HEK293 (cell line): ENCODE data around the gene KCNAB2.

Source experiments
- CTCF ChIA-PET: fragments of 350-600 bp; formaldehyde crosslinking; extraction: SDS; loops from one replicate; lab custom pipeline; 2021; ENCODE audit warnings: antibody characterized with exemption; lab: Yijun Ruan, JAX
- POLR2A ChIA-PET: fragments of 300-600 bp; formaldehyde crosslinking; extraction: SDS; loops from one replicate; lab custom pipeline; 2020; ENCODE audit warnings: antibody characterized with exemption, inconsistent platforms; lab: Yijun Ruan, JAX
- H3K27ac ChIP-seq: fragments of 200-500 bp; sonication (Bioruptor generic); 2 replicates; pipeline ENCODE4 v1.5.1; 2014; ENCODE audit warnings: low read depth, low read length, control low read depth, inconsistent platforms; ENCODE audit errors: extremely low read depth
- H3K36me3 ChIP-seq, 2 experiments: fragments of 200-500 bp in 1 of 2; sonication (Bioruptor generic) in 1 of 2; 1 replicate in 1 of 2; 2 replicates in 1 of 2; pipeline ENCODE4 v1.5.1; 2014 to 2017; ENCODE audit warnings: inconsistent platforms in 2 of 2, low read length in 2 of 2; ENCODE audit not compliant: control insufficient read depth in 2 of 2, insufficient read depth in 1 of 2
- H3K4me1 ChIP-seq: fragments of 200-500 bp; sonication (Bioruptor generic); 2 replicates; pipeline ENCODE4 v1.5.1; 2014; ENCODE audit warnings: mild to moderate bottlenecking, low read length, inconsistent platforms; ENCODE audit not compliant: control insufficient read depth, insufficient read depth
- H3K4me3 ChIP-seq: 2 replicates; pipeline ENCODE4 v1.5.1; 2011; ENCODE audit warnings: low read depth, mild to moderate bottlenecking, control low read depth, low read length, moderate library complexity
- H3K9me3 ChIP-seq: fragments of 200-500 bp; sonication (Bioruptor generic); 2 replicates; pipeline ENCODE4 v1.5.1; 2014; ENCODE audit warnings: low read depth, low read length, inconsistent platforms; ENCODE audit not compliant: control insufficient read depth, insufficient read depth
- EGR2 ChIP-seq: fragments of 450-650 bp; formaldehyde crosslinking; IDR thresholded peaks from 2 replicates; pipeline ENCODE4 v1.5.1; 2016; ENCODE audit warnings: low read depth, missing biosample characterization, missing genetic modification characterization
- GLIS1 ChIP-seq: fragments of 450-650 bp; formaldehyde crosslinking; IDR thresholded peaks from 2 replicates; pipeline ENCODE4 v1.5.1; 2016; ENCODE audit warnings: missing biosample characterization, missing genetic modification characterization
- HOXA7 ChIP-seq: sonication (generic); formaldehyde crosslinking; IDR thresholded peaks from 2 replicates; pipeline ENCODE4 v1.8.1; 2022; ENCODE audit warnings: missing genetic modification reagents, borderline replicate concordance
- KLF16 ChIP-seq: fragments of 450-650 bp; formaldehyde crosslinking; IDR thresholded peaks from 2 replicates; pipeline ENCODE4 v1.5.1; 2017; ENCODE audit warnings: missing biosample characterization, missing genetic modification characterization
- OVOL3 ChIP-seq: fragments of 450-650 bp; formaldehyde crosslinking; IDR thresholded peaks from 2 replicates; pipeline ENCODE4 v1.5.1; 2016; ENCODE audit warnings: missing biosample characterization, missing genetic modification characterization
- ZBTB48 ChIP-seq: fragments of 450-650 bp; formaldehyde crosslinking; IDR thresholded peaks from 2 replicates; pipeline ENCODE4 v1.5.1; 2016; ENCODE audit warnings: missing biosample characterization, missing genetic modification characterization
- ZBTB8A ChIP-seq: fragments of 450-650 bp; formaldehyde crosslinking; IDR thresholded peaks from 2 replicates; pipeline ENCODE4 v1.5.1; 2016; ENCODE audit warnings: missing biosample characterization, missing genetic modification characterization
- ZFHX2 ChIP-seq: fragments of 450-650 bp; formaldehyde crosslinking; conservative IDR thresholded peaks from 2 replicates; pipeline ENCODE4 v1.5.1; 2016; ENCODE audit warnings: missing biosample characterization, missing genetic modification characterization
- ZFP69B ChIP-seq: fragments of 450-650 bp; formaldehyde crosslinking; IDR thresholded peaks from 2 replicates; pipeline ENCODE4 v1.5.1; 2016; ENCODE audit warnings: missing biosample characterization, missing genetic modification characterization
- ZIC2 ChIP-seq: fragments of 450-650 bp; formaldehyde crosslinking; IDR thresholded peaks from 2 replicates; pipeline ENCODE4 v1.5.1; 2016; ENCODE audit warnings: missing biosample characterization, missing genetic modification characterization
- ZNF138 ChIP-seq: fragments of 450-650 bp; formaldehyde crosslinking; IDR thresholded peaks from 2 replicates; pipeline ENCODE4 v1.5.1; 2016; ENCODE audit warnings: missing biosample characterization, missing genetic modification characterization, borderline replicate concordance
- ZNF202 ChIP-seq: fragments of 450-650 bp; formaldehyde crosslinking; IDR thresholded peaks from 2 replicates; pipeline ENCODE4 v1.5.1; 2016; ENCODE audit warnings: missing biosample characterization, missing genetic modification characterization, borderline replicate concordance
- ZNF239 ChIP-seq: fragments of 450-650 bp; formaldehyde crosslinking; IDR thresholded peaks from 2 replicates; pipeline ENCODE4 v1.5.1; 2016; ENCODE audit warnings: missing biosample characterization, missing genetic modification characterization
- ZNF48 ChIP-seq: fragments of 450-650 bp; formaldehyde crosslinking; IDR thresholded peaks from 2 replicates; pipeline ENCODE4 v1.5.1; 2016; ENCODE audit warnings: missing biosample characterization, missing genetic modification characterization
- ZNF521 ChIP-seq: fragments of 450-650 bp; formaldehyde crosslinking; IDR thresholded peaks from 2 replicates; pipeline ENCODE4 v1.5.1; 2017; ENCODE audit warnings: missing biosample characterization, mild to moderate bottlenecking, missing genetic modification characterization
- ZNF529 ChIP-seq: fragments of 450-650 bp; formaldehyde crosslinking; IDR thresholded peaks from 2 replicates; pipeline ENCODE4 v1.5.1; 2017; ENCODE audit warnings: missing genetic modification characterization, missing biosample characterization; ENCODE audit not compliant: insufficient replicate concordance
- ZNF610 ChIP-seq: fragments of 450-650 bp; formaldehyde crosslinking; IDR thresholded peaks from 2 replicates; pipeline ENCODE4 v1.5.1; 2016; ENCODE audit warnings: missing biosample characterization, missing genetic modification characterization, borderline replicate concordance
- ZNF664 ChIP-seq: fragments of 450-650 bp; formaldehyde crosslinking; IDR thresholded peaks from 2 replicates; pipeline ENCODE4 v1.5.1; 2016; ENCODE audit warnings: missing biosample characterization, missing genetic modification characterization
- ZNF670 ChIP-seq: fragments of 450-650 bp; formaldehyde crosslinking; IDR thresholded peaks from 2 replicates; pipeline ENCODE4 v1.5.1; 2016; ENCODE audit warnings: missing biosample characterization, missing genetic modification characterization, low read depth
- ZNF747 ChIP-seq: fragments of 450-650 bp; formaldehyde crosslinking; IDR thresholded peaks from 2 replicates; pipeline ENCODE4 v1.5.1; 2016; ENCODE audit warnings: missing biosample characterization, missing genetic modification characterization
- ZNF843 ChIP-seq: fragments of 450-650 bp; formaldehyde crosslinking; IDR thresholded peaks from 2 replicates; pipeline ENCODE4 v1.5.1; 2016; ENCODE audit warnings: missing biosample characterization, missing genetic modification characterization
- TF ChIP-seq, protein P1 (sequence below): fragments of 450-650 bp; formaldehyde crosslinking; IDR thresholded peaks from 2 replicates; pipeline ENCODE4 v1.5.1; 2016; ENCODE audit warnings: missing biosample characterization, missing genetic modification characterization
- TF ChIP-seq, protein P2 (sequence below): fragments of 450-650 bp; formaldehyde crosslinking; IDR thresholded peaks from 2 replicates; pipeline ENCODE4 v1.5.1; 2017; ENCODE audit warnings: missing biosample characterization, mild to moderate bottlenecking, missing genetic modification characterization, moderate library complexity

Gene KCNAB2

DNA sequence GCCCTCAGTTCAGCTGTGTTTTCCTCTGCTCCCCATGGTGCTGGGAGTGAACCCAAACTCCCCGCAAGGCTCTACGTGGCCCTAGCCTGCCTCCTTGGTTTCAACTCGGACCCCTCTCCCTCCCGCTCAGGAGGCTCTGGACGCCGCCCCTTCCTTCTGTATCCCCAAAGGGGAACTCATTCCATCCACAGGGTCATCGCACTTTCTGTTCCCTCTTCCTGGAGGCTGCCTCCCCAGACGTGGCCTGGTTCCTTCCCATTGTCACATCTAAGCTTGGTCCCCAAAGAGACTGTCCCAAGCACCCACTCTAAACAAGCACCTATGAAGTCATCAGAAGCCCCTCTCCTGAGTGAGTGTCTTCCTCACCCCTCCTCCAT is 10.9 kb downstream of the KCNAB2 start:
- H3K4me3 ChIP-seq = no peak overlapping the region
- H3K4me1 ChIP-seq = no peaks in the 10 kb centered on the region
- H3K36me3 ChIP-seq = no peaks in the 10 kb centered on the region
- POLR2A ChIA-PET = no interaction called here
- TF ChIP-seq, protein P1, sequence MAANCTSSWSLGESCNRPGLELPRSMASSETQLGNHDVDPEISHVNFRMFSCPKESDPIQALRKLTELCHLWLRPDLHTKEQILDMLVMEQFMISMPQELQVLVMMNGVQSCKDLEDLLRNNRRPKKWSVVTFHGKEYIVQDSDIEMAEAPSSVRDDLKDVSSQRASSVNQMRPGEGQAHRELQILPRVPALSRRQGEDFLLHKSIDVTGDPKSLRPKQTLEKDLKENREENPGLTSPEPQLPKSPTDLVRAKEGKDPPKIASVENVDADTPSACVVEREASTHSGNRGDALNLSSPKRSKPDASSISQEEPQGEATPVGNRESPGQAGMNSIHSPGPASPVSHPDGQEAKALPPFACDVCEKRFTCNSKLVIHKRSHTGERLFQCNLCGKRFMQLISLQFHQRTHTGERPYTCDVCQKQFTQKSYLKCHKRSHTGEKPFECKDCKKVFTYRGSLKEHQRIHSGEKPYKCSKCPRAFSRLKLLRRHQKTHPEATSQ = no peak
- TF ChIP-seq HOXA7 (CRISPR knock-in tag) (no peak), ZNF138 (tag by site-specific recombination) (no peak), ZFP69B (no peak), ZNF239 (tag by site-specific recombination) (no peak), ZBTB8A (tag by site-specific recombination) (no peak), ZBTB48 (tag by site-specific recombination) (no peak), ZNF202 (tag by site-specific recombination) (no peak), ZNF521 (tag by site-specific recombination) (no peak), KLF16 (tag by site-specific recombination) (no peak), ZNF664 (tag by site-specific recombination) (no peak), ZNF843 (tag by site-specific recombination) (no peak), ZNF610 (tag by site-specific recombination) (no peak), ZNF670 (tag by site-specific recombination) (no peak)
- H3K27ac ChIP-seq = no peak overlapping the region
- CTCF ChIA-PET = interaction anchor here (0.7 to 1.3 kb wide), 3 partner anchors 12 to 132 kb away, joined by 3 to 4 read pairs (median 3); no protein-coding TSS in a partner anchor
- no peaks in the 10 kb centered on the region for H3K9me3 ChIP-seq

DNA sequence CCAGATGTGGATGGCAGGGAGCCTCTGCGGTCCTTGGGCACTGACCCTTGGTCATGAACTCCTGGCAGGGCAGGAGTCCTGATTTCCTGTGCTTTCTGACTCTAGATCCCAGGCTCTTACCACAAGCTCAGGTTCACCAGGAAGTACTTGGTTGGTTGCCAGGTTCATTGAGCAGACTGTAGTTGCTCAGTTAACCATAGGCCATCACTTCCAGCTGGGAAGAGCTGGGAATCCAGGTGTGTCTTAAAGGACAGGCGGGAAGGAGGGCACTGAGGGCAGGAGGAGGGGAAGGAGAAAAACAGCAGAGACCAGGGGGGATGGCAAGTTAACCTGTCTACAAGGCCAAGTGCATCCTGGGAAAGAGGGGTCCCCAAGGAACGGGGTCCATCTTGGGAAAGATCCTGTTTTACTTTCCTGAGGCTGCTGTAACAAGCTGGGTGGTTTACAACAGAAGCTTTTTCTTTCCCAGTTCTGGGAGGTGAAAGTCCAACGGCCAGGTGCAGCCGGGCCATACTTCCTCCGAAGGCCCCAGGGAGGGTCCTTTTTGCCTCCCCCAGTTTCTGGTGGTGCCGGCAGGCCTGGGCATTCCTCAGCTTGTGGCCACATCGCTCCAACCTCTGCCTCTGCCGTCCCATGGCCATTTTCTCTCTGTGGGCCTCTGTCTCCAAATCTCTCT is 11.6 kb downstream of the KCNAB2 start:
- POLR2A ChIA-PET = no interaction called here
- Histone ChIP-seq H3K27ac (no peak overlapping the region), H3K4me1 (no peaks in the 10 kb centered on the region), H3K36me3 (no peaks in the 10 kb centered on the region), H3K9me3 (no peaks in the 10 kb centered on the region), H3K4me3 (no peak overlapping the region)
- no peak for TF ChIP-seq ZNF48 (tag by site-specific recombination)
- TF ChIP-seq ZNF664 (tag by site-specific recombination) = peak; percentile 92
- CTCF ChIA-PET = interaction anchor here (1.1 to 1.3 kb wide), 2 partner anchors 12 to 15 kb away, joined by 3 to 4 read pairs; no protein-coding TSS in a partner anchor

DNA sequence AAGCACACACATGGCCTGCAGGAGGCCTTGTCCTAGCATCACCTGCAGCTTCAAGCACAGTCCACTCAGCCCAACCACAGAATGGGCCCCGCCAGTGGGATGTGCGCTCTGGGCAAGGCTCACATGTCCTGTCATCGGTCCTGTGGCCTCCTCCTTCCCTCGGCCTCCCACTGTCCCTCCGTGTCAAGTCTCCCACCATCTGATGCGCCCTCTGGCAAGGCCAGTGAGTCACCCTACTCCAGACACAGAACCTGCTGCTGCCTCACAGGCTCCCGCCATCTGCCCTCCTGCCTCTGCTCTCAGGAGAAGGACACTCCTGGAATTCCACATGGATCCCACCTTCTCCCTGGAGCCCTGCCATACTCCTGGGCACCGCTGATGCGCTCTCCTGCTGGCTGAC is 14.2 kb downstream of the KCNAB2 start:
- no peak overlapping the region for H3K4me3 ChIP-seq
- no peaks in the 10 kb centered on the region for H3K4me1 ChIP-seq
- POLR2A ChIA-PET = no interaction called here
- no peaks in the 10 kb centered on the region for H3K36me3 ChIP-seq
- TF ChIP-seq ZIC2 (peak; percentile 75), ZNF529 (no peak), OVOL3 (tag by site-specific recombination) (no peak), ZNF747 (tag by site-specific recombination) (no peak), EGR2 (peak; percentile 67), ZFHX2 (tag by site-specific recombination) (0 out of 2 replicates have a peak, but pooled peaks have one; percentile 22), GLIS1 (peak; percentile 12; the same call in 1 of the 2 replicates), ZNF138 (tag by site-specific recombination) (no peak)
- TF ChIP-seq, protein P2, sequence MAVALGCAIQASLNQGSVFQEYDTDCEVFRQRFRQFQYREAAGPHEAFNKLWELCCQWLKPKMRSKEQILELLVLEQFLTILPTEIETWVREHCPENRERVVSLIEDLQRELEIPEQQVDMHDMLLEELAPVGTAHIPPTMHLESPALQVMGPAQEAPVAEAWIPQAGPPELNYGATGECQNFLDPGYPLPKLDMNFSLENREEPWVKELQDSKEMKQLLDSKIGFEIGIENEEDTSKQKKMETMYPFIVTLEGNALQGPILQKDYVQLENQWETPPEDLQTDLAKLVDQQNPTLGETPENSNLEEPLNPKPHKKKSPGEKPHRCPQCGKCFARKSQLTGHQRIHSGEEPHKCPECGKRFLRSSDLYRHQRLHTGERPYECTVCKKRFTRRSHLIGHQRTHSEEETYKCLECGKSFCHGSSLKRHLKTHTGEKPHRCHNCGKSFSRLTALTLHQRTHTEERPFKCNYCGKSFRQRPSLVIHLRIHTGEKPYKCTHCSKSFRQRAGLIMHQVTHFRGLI (tag by site-specific recombination) = peak; percentile 73; the same call in 1 of the 2 replicates
- CTCF ChIA-PET = interaction anchor here (0.6 to 1.2 kb wide), 3 partner anchors 126 to 157 kb away, joined by 3 to 4 read pairs (median 3); no protein-coding TSS in a partner anchor
- H3K9me3 ChIP-seq = no peaks in the 10 kb centered on the region
- no peak overlapping the region for H3K27ac ChIP-seq
